ENCODE measurements around the gene UCK1.

UCK1 gene

DNA sequence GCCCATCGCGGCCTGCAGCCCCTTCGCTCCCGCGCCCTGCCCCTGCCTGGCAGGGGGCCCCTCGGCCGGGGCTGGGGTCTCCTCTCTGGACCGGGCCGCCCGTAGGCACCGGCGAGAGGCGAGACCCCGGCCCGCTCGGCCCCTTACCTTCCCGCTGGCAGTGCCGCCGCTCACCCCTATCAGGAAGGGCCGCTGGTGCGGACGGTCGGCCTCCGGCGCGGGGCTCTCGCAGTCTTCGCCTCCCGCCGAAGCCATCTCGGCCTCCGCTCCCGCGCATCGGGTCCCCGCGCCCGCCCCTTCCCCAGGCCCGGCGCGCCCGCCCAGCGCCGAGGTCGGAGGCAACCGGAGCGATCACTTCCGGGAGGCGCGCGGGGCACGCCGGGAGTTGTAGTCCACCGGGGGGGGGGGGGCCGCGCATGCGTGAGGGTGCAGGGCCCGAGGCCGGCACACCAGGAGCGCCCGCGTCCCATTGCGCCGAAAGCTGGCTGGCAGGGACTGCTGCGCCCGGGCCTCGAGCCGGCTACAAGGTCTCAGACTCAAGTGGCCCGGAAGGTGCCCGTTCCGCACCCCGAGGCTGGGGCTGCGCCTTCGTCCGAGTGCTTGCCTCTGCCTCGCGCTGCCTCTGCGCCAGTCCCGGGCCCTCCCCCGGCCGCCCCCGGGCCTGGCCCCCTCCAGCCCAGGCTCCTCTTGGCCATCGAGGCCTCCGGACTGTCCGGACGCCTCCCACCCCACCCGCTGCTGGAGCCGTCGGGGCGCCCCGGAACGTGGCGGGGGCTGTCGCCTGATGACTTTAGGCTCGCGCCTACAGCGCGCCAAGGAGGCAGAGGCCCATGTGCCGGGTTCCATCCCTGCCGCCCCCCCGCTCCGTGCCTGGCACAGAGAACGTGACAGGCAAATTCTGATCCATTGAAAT lies at the start of gene UCK1:
TSS of gene UCK1 (minus strand) at position 344 of the 913 bp plus-strand sequence. CDS start at position 255, 89 bp downstream.
- TF ChIP-seq, protein P1, sequence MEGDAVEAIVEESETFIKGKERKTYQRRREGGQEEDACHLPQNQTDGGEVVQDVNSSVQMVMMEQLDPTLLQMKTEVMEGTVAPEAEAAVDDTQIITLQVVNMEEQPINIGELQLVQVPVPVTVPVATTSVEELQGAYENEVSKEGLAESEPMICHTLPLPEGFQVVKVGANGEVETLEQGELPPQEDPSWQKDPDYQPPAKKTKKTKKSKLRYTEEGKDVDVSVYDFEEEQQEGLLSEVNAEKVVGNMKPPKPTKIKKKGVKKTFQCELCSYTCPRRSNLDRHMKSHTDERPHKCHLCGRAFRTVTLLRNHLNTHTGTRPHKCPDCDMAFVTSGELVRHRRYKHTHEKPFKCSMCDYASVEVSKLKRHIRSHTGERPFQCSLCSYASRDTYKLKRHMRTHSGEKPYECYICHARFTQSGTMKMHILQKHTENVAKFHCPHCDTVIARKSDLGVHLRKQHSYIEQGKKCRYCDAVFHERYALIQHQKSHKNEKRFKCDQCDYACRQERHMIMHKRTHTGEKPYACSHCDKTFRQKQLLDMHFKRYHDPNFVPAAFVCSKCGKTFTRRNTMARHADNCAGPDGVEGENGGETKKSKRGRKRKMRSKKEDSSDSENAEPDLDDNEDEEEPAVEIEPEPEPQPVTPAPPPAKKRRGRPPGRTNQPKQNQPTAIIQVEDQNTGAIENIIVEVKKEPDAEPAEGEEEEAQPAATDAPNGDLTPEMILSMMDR (conservative IDR thresholded peaks at IDR 0.05; ENCODE audit: low read depth, low read length), result no peak
- peak; percentile 82 for DNase-seq (ENCODE audit: low read depth)
- peak within 1 kb of the TSS; percentile 85 for H3K4me3 ChIP-seq (ENCODE audit: low read depth, low read length)

DNA sequence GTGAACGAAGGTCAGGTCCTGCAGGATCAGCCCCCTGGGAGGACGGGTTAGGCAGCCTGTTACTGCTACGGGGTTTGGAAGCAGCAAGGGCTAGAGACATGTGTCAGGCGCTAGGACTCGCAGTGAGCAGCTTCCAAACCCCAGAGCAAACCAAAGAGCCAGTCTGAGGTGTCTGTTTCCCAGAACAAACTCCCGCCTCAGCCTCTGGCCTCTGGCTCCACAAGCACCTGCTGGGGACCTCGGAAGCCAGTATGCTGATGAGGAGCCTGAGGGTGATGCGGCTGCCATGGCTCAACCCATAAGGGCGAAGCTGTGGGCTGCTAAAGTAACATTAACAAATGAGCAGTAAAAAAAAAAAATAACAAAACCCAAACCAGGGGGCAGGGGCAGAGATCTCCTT lies 49.3 kb upstream of the UCK1 start:
- H3K4me3 ChIP-seq (ENCODE audit: low read depth, low read length), result no peak overlapping the region
- TF ChIP-seq, protein P1 (conservative IDR thresholded peaks at IDR 0.05; ENCODE audit: low read depth, low read length), result no peak
- no peak for DNase-seq (ENCODE audit: low read depth)

DNA sequence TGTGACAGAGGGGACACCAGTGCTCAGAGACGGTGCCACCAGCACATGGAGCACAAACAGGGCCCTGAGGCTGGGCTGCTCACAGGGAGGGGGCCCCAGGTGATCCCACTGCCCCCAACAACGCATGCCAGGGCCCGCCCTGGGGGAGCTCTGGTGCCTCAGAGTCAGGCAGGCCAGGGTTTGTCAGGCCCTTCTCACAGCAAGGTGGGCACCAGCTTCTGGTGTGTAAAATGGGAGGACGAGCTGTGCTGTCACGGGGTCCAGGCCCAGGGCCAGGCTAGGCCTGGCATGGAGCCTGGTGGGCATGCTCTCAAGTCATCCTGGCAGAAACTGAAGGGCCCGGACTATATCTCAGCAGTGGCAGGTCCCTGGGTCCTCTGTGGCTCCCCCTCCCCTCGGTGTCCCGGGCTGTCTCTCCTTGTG lies 48.7 kb upstream of the UCK1 start:
- no peak overlapping the region for H3K4me3 ChIP-seq (ENCODE audit: low read depth, low read length)
- no peak for DNase-seq (ENCODE audit: low read depth)
- TF ChIP-seq, protein P1 (conservative IDR thresholded peaks at IDR 0.05; ENCODE audit: low read depth, low read length), result no peak

DNA sequence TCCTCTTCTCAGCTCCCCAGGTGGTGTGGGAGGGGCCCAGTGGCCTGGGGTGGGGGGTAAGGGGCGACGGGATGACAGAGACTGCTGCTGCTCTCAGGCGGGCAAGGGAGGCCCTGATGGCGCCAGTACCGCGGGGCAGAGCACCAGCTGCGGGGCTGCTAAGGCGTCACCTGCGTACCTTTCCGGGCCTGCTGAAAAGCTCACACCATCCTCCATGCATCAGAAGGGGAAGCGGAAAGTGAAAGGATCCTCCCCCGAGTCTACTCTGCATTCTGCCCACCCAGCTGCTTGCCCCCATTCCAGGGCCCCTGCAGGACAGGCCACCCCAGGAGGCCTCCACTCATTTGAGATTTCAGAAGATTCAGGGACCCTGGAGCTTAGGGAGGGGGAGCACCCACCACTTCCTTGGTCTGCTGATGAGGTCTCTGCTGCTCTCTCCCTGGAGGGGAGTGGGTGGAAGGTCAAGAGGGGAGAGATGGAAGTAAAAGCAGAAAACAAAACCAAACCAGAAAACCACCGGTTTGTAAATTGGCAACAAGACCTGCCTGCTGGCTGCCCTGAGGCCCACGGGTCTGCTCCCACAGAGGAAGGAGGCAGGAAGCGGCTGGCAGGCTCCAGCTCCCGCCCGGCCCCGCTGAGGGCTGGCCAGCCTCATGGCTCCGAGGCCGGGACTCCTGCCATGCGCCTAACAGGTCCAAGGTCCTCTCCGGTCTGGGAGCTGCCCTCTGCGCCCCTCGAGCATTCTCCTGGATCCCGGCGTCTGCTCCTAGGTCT lies 47.9 kb upstream of the UCK1 start:
- no peak overlapping the region for H3K4me3 ChIP-seq (ENCODE audit: low read depth, low read length)
- TF ChIP-seq, protein P1 (conservative IDR thresholded peaks at IDR 0.05; ENCODE audit: low read depth, low read length), result no peak
- peak; percentile 7 for DNase-seq (ENCODE audit: low read depth)

DNA sequence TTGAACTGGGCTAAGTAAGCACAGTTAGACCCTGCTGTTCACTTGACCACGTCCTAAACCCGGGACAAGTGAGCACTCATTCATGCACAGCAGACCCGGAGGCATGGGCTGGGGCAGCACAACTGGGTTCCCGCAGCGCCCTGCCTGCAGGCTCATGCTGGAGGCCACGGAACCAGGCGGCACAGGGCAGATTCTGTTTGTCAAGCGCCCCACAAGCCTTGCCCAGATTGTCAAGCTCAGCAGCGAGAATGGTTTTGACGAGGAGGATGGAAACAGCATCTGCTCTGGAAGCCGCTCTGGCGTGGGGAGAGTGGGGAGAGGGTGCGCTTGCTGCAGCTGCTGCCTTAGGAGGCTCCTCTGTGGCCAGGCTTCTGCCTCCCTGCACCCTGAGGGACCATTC lies 47.0 kb upstream of the UCK1 start:
- TF ChIP-seq, protein P1 (conservative IDR thresholded peaks at IDR 0.05; ENCODE audit: low read depth, low read length), result no peak
- H3K4me3 ChIP-seq (ENCODE audit: low read depth, low read length), result no peak overlapping the region
- no peak for DNase-seq (ENCODE audit: low read depth)

DNA sequence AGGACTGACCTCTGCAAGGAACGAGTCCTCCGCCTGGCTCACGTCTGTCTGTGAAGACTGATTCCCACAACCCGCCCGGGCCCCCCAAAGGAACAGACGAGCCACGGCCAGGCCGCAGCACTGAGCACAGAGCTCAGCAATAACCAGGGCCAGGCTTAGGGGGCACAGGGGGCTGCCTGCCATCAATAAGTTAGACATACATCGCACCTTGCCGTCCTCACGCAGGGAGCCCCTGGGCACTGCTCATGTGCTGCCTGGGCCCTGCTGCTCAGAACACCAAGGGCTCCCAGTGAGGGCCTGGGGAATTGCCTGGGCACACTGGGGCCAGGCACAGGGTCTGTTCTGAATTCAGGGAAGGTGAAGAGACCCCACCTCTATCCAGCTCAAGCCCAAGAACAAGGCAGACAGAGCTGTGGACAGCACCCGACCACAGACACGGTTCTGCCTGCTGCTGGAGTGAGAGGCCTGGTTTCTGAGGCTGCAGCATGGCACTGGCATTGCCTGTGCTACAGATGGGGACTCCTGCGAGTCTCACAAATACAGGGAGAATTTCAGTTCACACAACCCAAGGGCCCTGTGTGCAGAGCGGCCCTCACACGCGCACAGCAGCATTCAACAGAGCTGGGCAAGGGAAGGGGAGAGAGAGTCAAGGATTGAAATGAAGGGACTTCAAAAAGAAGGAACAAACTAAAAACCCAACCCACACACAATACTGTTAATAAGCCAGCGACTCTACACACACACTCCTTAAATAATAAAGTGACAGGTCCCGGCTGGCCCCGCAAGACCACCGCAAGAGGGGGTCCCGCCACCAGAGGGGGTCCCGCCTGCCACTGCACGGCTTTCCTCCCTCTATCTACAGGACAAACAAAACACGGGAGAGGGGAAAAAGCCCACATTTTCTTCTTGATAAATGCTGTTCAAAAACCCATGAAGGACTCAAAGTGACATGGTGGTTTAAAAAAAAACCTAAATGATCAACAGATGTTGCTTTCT lies 46.2 kb upstream of the UCK1 start:
- no peak overlapping the region for H3K4me3 ChIP-seq (ENCODE audit: low read depth, low read length)

More for the DNA sequence above, 46.2 kb upstream of the UCK1 start:
- TF ChIP-seq, protein P1 (conservative IDR thresholded peaks at IDR 0.05; ENCODE audit: low read depth, low read length), result no peak
- no peak for DNase-seq (ENCODE audit: low read depth)
